Mesenchymal stem cell (in vitro differentiated cells and primary cell): ENCODE data around the gene ZBTB2. TPM values are rescaled to one million over a fixed set of nuclear protein-coding genes. Genes with fewer than 3 reads are reported as not detected.
A peak's percentile ranks its signal among the peaks of the same experiment; 100 is the strongest.
"Not testable (repeated sequence)": the region's sequence is repeated elsewhere in the genome, so short reads cannot be mapped to it uniquely, and the experiment has no call there.

Experiments
- DNase-seq: peaks from one replicate; pipeline ENCODE4 v3.0.0-alpha.2; 2013
- H2AFZ ChIP-seq: one replicate; pipeline ENCODE4 v1.6.1; 2013; ENCODE audit warnings: low read depth, mild to moderate bottlenecking, control low read depth, inconsistent platforms, low read length, moderate library complexity
- H2AK5ac ChIP-seq: 2 replicates; pipeline ENCODE4 v1.6.1; 2013; ENCODE audit warnings: low read length, moderate library complexity, mild to moderate bottlenecking, inconsistent platforms; ENCODE audit not compliant: severe bottlenecking
- H2BK120ac ChIP-seq: one replicate; pipeline ENCODE4 v1.6.1; 2013; ENCODE audit warnings: low read depth, mild to moderate bottlenecking, inconsistent platforms, low read length, moderate library complexity
- H2BK12ac ChIP-seq, 2 experiments: one replicate each; pipeline ENCODE4 v1.6.1; 2013; ENCODE audit warnings: inconsistent platforms in 2 of 2, low read length in 2 of 2, mild to moderate bottlenecking in 2 of 2, moderate library complexity in 2 of 2, control low read depth in 1 of 2
- H2BK15ac ChIP-seq: one replicate; pipeline ENCODE4 v1.6.1; 2013; ENCODE audit warnings: mild to moderate bottlenecking, low read depth, inconsistent platforms; ENCODE audit not compliant: poor library complexity, severe bottlenecking
- H2BK5ac ChIP-seq: 2 replicates; pipeline ENCODE4 v1.6.1; 2013; ENCODE audit warnings: low read depth, mild to moderate bottlenecking, low read length, control low read depth, inconsistent platforms; ENCODE audit not compliant: poor library complexity, severe bottlenecking
- H3K14ac ChIP-seq, 2 experiments: one replicate each; pipeline ENCODE4 v1.6.1; 2013; ENCODE audit warnings: inconsistent platforms in 2 of 2, low read length in 2 of 2, control low read depth in 1 of 2, mild to moderate bottlenecking in 1 of 2, moderate library complexity in 1 of 2
- H3K18ac ChIP-seq, 2 experiments: one replicate each; pipeline ENCODE4 v1.6.1; 2013; ENCODE audit warnings: inconsistent platforms in 2 of 2, low read length in 2 of 2, control low read depth in 1 of 2, low read depth in 1 of 2, mild to moderate bottlenecking in 1 of 2
- H3K23ac ChIP-seq, 2 experiments: one replicate each; pipeline ENCODE4 v1.6.1; 2013; ENCODE audit warnings: inconsistent platforms in 2 of 2, low read length in 2 of 2, mild to moderate bottlenecking in 2 of 2, moderate library complexity in 2 of 2, control low read depth in 1 of 2
- H3K27ac ChIP-seq: 2 replicates; pipeline ENCODE4 v1.5.1; 2013; ENCODE audit warnings: mild to moderate bottlenecking, moderate library complexity, low read length, control low read depth, inconsistent platforms; ENCODE audit not compliant: poor library complexity, severe bottlenecking
- H3K27me3 ChIP-seq, 2 experiments: 2 replicates each; pipeline versions ENCODE4 v1.6.1 to v1.7.0; 2013; ENCODE audit warnings: low read length in 2 of 2, mild to moderate bottlenecking in 2 of 2, moderate library complexity in 2 of 2, control low read depth in 1 of 2, inconsistent platforms in 1 of 2; ENCODE audit not compliant: control insufficient read depth in 1 of 2, insufficient read depth in 1 of 2
- H3K36me3 ChIP-seq, 2 experiments: 2 replicates each; pipeline versions ENCODE4 v1.6.1 to v1.7.0; 2013; ENCODE audit warnings: low read length in 2 of 2, control low read depth in 1 of 2, inconsistent platforms in 1 of 2, low read depth in 1 of 2, mild to moderate bottlenecking in 1 of 2; ENCODE audit not compliant: insufficient read depth in 2 of 2, control insufficient read depth in 1 of 2
- H3K4ac ChIP-seq, 2 experiments: one replicate each; pipeline ENCODE4 v1.6.1; 2013; ENCODE audit warnings: inconsistent platforms in 2 of 2, low read length in 2 of 2, mild to moderate bottlenecking in 2 of 2, moderate library complexity in 2 of 2, control low read depth in 1 of 2, low read depth in 1 of 2
- H3K4me1 ChIP-seq: 2 replicates; pipeline ENCODE4 v1.6.1; 2013; ENCODE audit warnings: low read depth, low read length, control low read depth; ENCODE audit not compliant: control insufficient read depth, insufficient read depth
- H3K4me2 ChIP-seq: 2 replicates; pipeline ENCODE4 v1.6.1; 2013; ENCODE audit warnings: low read length, mild to moderate bottlenecking, inconsistent platforms; ENCODE audit not compliant: poor library complexity, severe bottlenecking
- H3K4me3 ChIP-seq, 2 experiments: 2 replicates each; pipeline versions ENCODE4 v1.5.1 to v1.7.0; 2013; ENCODE audit warnings: low read length in 2 of 2, mild to moderate bottlenecking in 2 of 2, control low read depth in 1 of 2, low read depth in 1 of 2; ENCODE audit not compliant: insufficient read depth in 1 of 2
- H3K79me1 ChIP-seq: replicated peaks from 2 replicates; pipeline ENCODE4 v1.6.1; 2013; ENCODE audit warnings: mild to moderate bottlenecking, control low read depth, low read length, inconsistent platforms; ENCODE audit not compliant: poor library complexity, severe bottlenecking
- H3K9ac ChIP-seq: 2 replicates; pipeline ENCODE4 v1.7.0; 2013; ENCODE audit warnings: mild to moderate bottlenecking, low read length, moderate library complexity
- H3K9me3 ChIP-seq: 2 replicates; pipeline ENCODE4 v1.7.0; 2013; ENCODE audit warnings: mild to moderate bottlenecking, low read length; ENCODE audit not compliant: control insufficient read depth
- H4K8ac ChIP-seq: one replicate; pipeline ENCODE4 v1.6.1; 2013; ENCODE audit warnings: inconsistent platforms, mild to moderate bottlenecking, low read length, moderate library complexity
- H4K91ac ChIP-seq: one replicate; pipeline ENCODE4 v1.6.1; 2013; ENCODE audit warnings: mild to moderate bottlenecking, low read length, inconsistent platforms
- WGBS: methylation state at CpG from one replicate; pipeline ENCODE4 v1.1.7; 2013; ENCODE audit warnings: mixed read lengths; 5-methylcytosine and 5-hydroxymethylcytosine counted together
- small RNA-seq: library from polyadenylated mRNA; stranded (forward); fragments of <200 nt; extraction: miRNeasy Mini kit (QIAGEN cat#:217004); gene quantifications from one replicate; pipeline ENCODE3, GENCODE V24; 2013; ENCODE audit warnings: low read depth

Gene ZBTB2

GRCh38 chr6:151317995-151318365 lies 73.4 kb downstream of the ZBTB2 start:
- Histone ChIP-seq H3K4me1 (peaks cover 8% of the 10 kb centered on the region), H3K27me3 (no peaks in the 10 kb centered on the region), H3K36me3 (peaks cover 4 to 7% of the 10 kb centered on the region in 2 experiments), H4K91ac (no peak overlapping the region), H3K9me3 (no peaks in the 10 kb centered on the region), H3K23ac (no peak overlapping the region), H2BK12ac (no peak overlapping the region), H2BK120ac (no peak overlapping the region), H3K4ac (no peak overlapping the region), H3K14ac (no peak overlapping the region), H2AK5ac (peak overlapping the region; percentile 24), H2BK15ac (no peak overlapping the region), H2BK5ac (no peak overlapping the region), H3K27ac (peak overlapping the region; percentile 94), H3K4me2 (no peak overlapping the region), H3K79me1 (peaks cover 32% of the 10 kb centered on the region), H4K8ac (no peak overlapping the region), H3K9ac (no peak overlapping the region), H3K4me3 (no peak overlapping the region), H3K18ac (peak overlapping the region; percentile 1 to 29), H2AFZ (no peak overlapping the region)
- no peak for DNase-seq
- WGBS, result 78% methylated on average over 3 of the region's 3 CpGs

GRCh38 chr6:151317103-151317994 lies 74.0 kb downstream of the ZBTB2 start:
- Histone ChIP-seq H3K4me1 (peaks cover 5% of the 10 kb centered on the region), H2BK12ac (peak overlapping the region in 1 of 2 experiments; percentile 52), H3K4me3 (no peak overlapping the region), H4K8ac (no peak overlapping the region), H2BK15ac (no peak overlapping the region), H3K27ac (peak overlapping the region; percentile 94), H2AK5ac (peak overlapping the region; percentile 90), H4K91ac (no peak overlapping the region), H3K4me2 (no peak overlapping the region), H3K79me1 (peaks cover 30% of the 10 kb centered on the region), H3K23ac (no peak overlapping the region), H3K4ac (peak overlapping the region in 1 of 2 experiments; percentile 69), H2BK120ac (no peak overlapping the region), H3K9me3 (no peaks in the 10 kb centered on the region), H2BK5ac (peak overlapping the region; percentile 69), H3K36me3 (peaks cover 1 to 7% of the 10 kb centered on the region in 2 experiments), H2AFZ (no peak overlapping the region), H3K9ac (no peak overlapping the region), H3K18ac (peak overlapping the region in 1 of 2 experiments; percentile 52), H3K14ac (no peak overlapping the region), H3K27me3 (no peaks in the 10 kb centered on the region)
- peak; percentile 91 for DNase-seq
- 31% methylated on average over 2 of the region's 2 CpGs for WGBS

- not testable (repeated sequence) for H3K36me3 ChIP-seq, H3K4me3 ChIP-seq, H2BK15ac ChIP-seq, H3K4me1 ChIP-seq, H2AK5ac ChIP-seq, H2BK120ac ChIP-seq, H2BK12ac ChIP-seq, H3K14ac ChIP-seq, H2BK5ac ChIP-seq, H3K27ac ChIP-seq, H3K9ac ChIP-seq, H3K4me2 ChIP-seq, H3K9me3 ChIP-seq, H4K91ac ChIP-seq, H3K4ac ChIP-seq, H3K23ac ChIP-seq, H3K27me3 ChIP-seq, H4K8ac ChIP-seq, DNase-seq, H2AFZ ChIP-seq, H3K18ac ChIP-seq
- 100% methylated on average over 2 of the region's 3 CpGs for WGBS
- H3K79me1 ChIP-seq, result peaks cover 36% of the 10 kb centered on the region
Observed at GRCh38 chr6:151315661-151316060, 75.7 kb downstream of the ZBTB2 start.

Small RNAs within 50 kb of the gene (small RNA-seq; reads per million reads assigned to genes)
- gene RF00019, result not detected
